GM12891 (cell line): Measurements from ENCODE around the gene HOXA10.

ENCODE experiments used
- PAX5 ChIP-seq: IDR thresholded peaks from 2 replicates; pipeline ENCODE4 v1.6.1; 2011; ENCODE audit warnings: low read length, moderate library complexity, mild to moderate bottlenecking; ENCODE audit not compliant: insufficient read depth, severe bottlenecking
- POLR2A ChIP-seq: IDR thresholded peaks from 2 replicates; pipeline ENCODE4 v1.6.1; 2011; ENCODE audit warnings: low read depth, low read length, control low read depth
- POLR2AphosphoS5 ChIP-seq: IDR thresholded peaks from 2 replicates; pipeline ENCODE4 v1.6.1; 2011; ENCODE audit warnings: low read depth, low read length, control low read depth
- POU2F2 ChIP-seq: IDR thresholded peaks from 2 replicates; pipeline ENCODE4 v1.6.1; 2011; ENCODE audit warnings: low read depth, mild to moderate bottlenecking, control low read depth, low read length, moderate library complexity
- SPI1 ChIP-seq: IDR thresholded peaks from 2 replicates; pipeline ENCODE4 v1.6.1; 2011; ENCODE audit warnings: low read depth, low read length, control low read depth
- TAF1 ChIP-seq: IDR thresholded peaks from 2 replicates; pipeline ENCODE4 v1.6.1; 2011; ENCODE audit warnings: low read depth, low read length, control low read depth

GRCh38 chr7:27176524-27176845 is 2.4 kb upstream of the HOXA10 start:
- TF ChIP-seq POLR2A (no peak), TAF1 (no peak), POLR2AphosphoS5 (no peak), SPI1 (no peak), POU2F2 (no peak), PAX5 (no peak)
